Measurements from ENCODE around the gene TRERF1.

The TRERF1 gene

DNA sequence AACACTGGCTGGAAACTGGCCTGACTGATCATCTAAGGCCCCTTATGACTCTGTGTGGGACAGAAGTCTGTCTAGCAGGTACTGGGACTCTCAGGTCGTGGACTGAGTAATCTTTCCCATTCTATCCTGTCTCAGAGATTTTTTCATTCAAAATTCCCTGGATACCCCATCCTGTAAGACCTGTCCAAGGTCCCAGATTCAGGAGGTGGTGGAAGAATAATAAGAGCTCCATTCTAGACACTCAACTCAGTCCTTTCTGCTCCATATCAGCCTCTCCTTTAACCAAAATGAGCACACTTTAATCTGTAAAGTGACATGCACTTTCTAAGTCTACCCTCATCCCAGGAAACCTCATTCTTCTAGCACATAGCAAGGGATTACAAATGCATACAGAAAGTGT is 151.5 kb downstream of the TRERF1 start:
- Histone ChIP-seq H3K23ac (ENCODE audit: low read length in 2 of 2) (no peak overlapping the region), H2BK15ac (ENCODE audit: low read depth, poor library complexity, severe bottlenecking) (no peak overlapping the region), H3K27ac (ENCODE audit: low read length, poor library complexity, severe bottlenecking) (no peak overlapping the region), H2AFZ (ENCODE audit: low read depth, low read length) (no peak overlapping the region), H3K9me3 (ENCODE audit: control insufficient read depth, low read length) (no peaks in the 10 kb centered on the region), H3K14ac (ENCODE audit: low read length in 2 of 2) (no peak overlapping the region), H3K4me3 (ENCODE audit: insufficient read depth in 1 of 2, low read depth in 1 of 2, low read length in 2 of 2) (no peak overlapping the region), H3K18ac (ENCODE audit: low read depth in 1 of 2, low read length in 2 of 2) (no peak overlapping the region), H2BK12ac (ENCODE audit: low read length in 2 of 2) (no peak overlapping the region), H4K91ac (ENCODE audit: low read length) (no peak overlapping the region), H3K9ac (ENCODE audit: low read length) (no peak overlapping the region), H3K4me1 (ENCODE audit: control insufficient read depth, insufficient read depth, low read depth, low read length) (peaks cover 9% of the 10 kb centered on the region), H3K27me3 (ENCODE audit: control insufficient read depth in 1 of 2, insufficient read depth in 1 of 2, low read length in 2 of 2) (no peaks in the 10 kb centered on the region), H3K4ac (ENCODE audit: low read depth in 1 of 2, low read length in 2 of 2) (no peak overlapping the region), H3K79me1 (replicated peaks; ENCODE audit: low read length, poor library complexity, severe bottlenecking) (peaks cover 30% of the 10 kb centered on the region), H2BK120ac (ENCODE audit: low read depth, low read length) (no peak overlapping the region), H3K36me3 (ENCODE audit: control insufficient read depth in 1 of 2, insufficient read depth in 2 of 2, low read depth in 1 of 2, low read length in 2 of 2) (peaks cover 3 to 39% of the 10 kb centered on the region in 2 experiments), H2AK5ac (ENCODE audit: low read length, severe bottlenecking) (no peak overlapping the region), H4K8ac (ENCODE audit: low read length) (no peak overlapping the region), H2BK5ac (ENCODE audit: low read depth, low read length, poor library complexity, severe bottlenecking) (no peak overlapping the region), H3K4me2 (ENCODE audit: low read length, poor library complexity, severe bottlenecking) (no peak overlapping the region)
- DNase-seq: no peak
- WGBS: no CpG with 5 or more reads among the region's 1 CpG

DNA sequence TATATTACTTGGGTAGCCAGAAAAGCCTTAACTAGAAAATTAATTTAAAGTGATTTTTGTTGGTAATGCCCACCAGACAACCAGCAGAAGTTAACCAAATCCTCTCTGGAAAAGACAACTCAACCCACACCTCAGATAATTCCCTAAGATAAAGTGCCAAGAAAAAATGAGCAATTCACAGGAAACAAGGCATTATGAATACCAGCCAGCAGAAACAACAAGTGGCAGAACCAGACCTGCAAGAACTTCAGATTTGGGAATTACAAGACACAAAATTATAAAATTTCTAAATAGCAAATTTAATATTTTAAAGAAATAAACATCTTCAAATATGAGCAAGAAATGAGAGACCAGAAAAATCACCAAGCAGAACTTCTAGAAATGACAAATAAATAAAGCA is 154.1 kb downstream of the TRERF1 start:
- Histone ChIP-seq H2BK120ac (ENCODE audit: low read depth, low read length) (no peak overlapping the region), H3K27me3 (ENCODE audit: control insufficient read depth in 1 of 2, insufficient read depth in 1 of 2, low read length in 2 of 2) (no peaks in the 10 kb centered on the region), H3K18ac (ENCODE audit: low read depth in 1 of 2, low read length in 2 of 2) (no peak overlapping the region), H2BK5ac (ENCODE audit: low read depth, low read length, poor library complexity, severe bottlenecking) (no peak overlapping the region), H3K27ac (ENCODE audit: low read length, poor library complexity, severe bottlenecking) (no peak overlapping the region), H3K9me3 (ENCODE audit: control insufficient read depth, low read length) (no peaks in the 10 kb centered on the region), H4K91ac (ENCODE audit: low read length) (no peak overlapping the region), H3K4me2 (ENCODE audit: low read length, poor library complexity, severe bottlenecking) (no peak overlapping the region), H4K8ac (ENCODE audit: low read length) (no peak overlapping the region), H3K4me3 (ENCODE audit: insufficient read depth in 1 of 2, low read depth in 1 of 2, low read length in 2 of 2) (no peak overlapping the region), H3K36me3 (ENCODE audit: control insufficient read depth in 1 of 2, insufficient read depth in 2 of 2, low read depth in 1 of 2, low read length in 2 of 2) (peaks cover 3 to 44% of the 10 kb centered on the region in 2 experiments), H2BK12ac (ENCODE audit: low read length in 2 of 2) (no peak overlapping the region), H2AFZ (ENCODE audit: low read depth, low read length) (no peak overlapping the region), H3K14ac (ENCODE audit: low read length in 2 of 2) (no peak overlapping the region), H3K4ac (ENCODE audit: low read depth in 1 of 2, low read length in 2 of 2) (no peak overlapping the region), H2AK5ac (ENCODE audit: low read length, severe bottlenecking) (no peak overlapping the region), H2BK15ac (ENCODE audit: low read depth, poor library complexity, severe bottlenecking) (no peak overlapping the region), H3K4me1 (ENCODE audit: control insufficient read depth, insufficient read depth, low read depth, low read length) (peaks cover 10% of the 10 kb centered on the region), H3K9ac (ENCODE audit: low read length) (no peak overlapping the region), H3K79me1 (replicated peaks; ENCODE audit: low read length, poor library complexity, severe bottlenecking) (peaks cover 31% of the 10 kb centered on the region), H3K23ac (ENCODE audit: low read length in 2 of 2) (no peak overlapping the region)
- DNase-seq: no peak

DNA sequence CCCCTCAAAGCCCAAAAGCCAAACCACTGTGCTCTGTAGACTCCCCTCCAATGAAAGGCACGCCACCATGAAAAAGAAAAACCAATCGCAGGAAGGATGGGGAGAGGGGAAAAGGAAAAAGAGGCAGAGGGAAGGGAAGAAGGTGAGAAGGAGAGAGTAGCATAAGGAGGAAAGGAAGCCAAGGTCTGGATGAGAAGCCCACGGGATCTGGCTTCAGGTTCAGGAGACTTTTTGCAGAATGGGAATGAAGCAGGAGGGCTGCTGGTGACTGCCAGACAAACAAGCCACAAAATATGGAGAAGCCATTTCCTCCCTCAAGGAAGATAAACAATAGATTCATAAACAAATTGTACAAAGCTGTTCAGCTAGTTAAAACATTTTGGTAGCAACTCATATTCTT is 155.1 kb downstream of the TRERF1 start:
- Histone ChIP-seq H4K91ac (ENCODE audit: low read length) (no peak overlapping the region), H2BK5ac (ENCODE audit: low read depth, low read length, poor library complexity, severe bottlenecking) (no peak overlapping the region), H2BK120ac (ENCODE audit: low read depth, low read length) (no peak overlapping the region), H3K9me3 (ENCODE audit: control insufficient read depth, low read length) (no peaks in the 10 kb centered on the region), H2AFZ (ENCODE audit: low read depth, low read length) (no peak overlapping the region), H3K27me3 (ENCODE audit: control insufficient read depth in 1 of 2, insufficient read depth in 1 of 2, low read length in 2 of 2) (no peaks in the 10 kb centered on the region), H3K23ac (ENCODE audit: low read length in 2 of 2) (no peak overlapping the region), H3K4me3 (ENCODE audit: insufficient read depth in 1 of 2, low read depth in 1 of 2, low read length in 2 of 2) (no peak overlapping the region), H3K4ac (ENCODE audit: low read depth in 1 of 2, low read length in 2 of 2) (no peak overlapping the region), H4K8ac (ENCODE audit: low read length) (peak overlapping the region; percentile 8), H2BK15ac (ENCODE audit: low read depth, poor library complexity, severe bottlenecking) (no peak overlapping the region), H3K18ac (ENCODE audit: low read depth in 1 of 2, low read length in 2 of 2) (no peak overlapping the region), H3K4me1 (ENCODE audit: control insufficient read depth, insufficient read depth, low read depth, low read length) (peaks cover 10% of the 10 kb centered on the region), H3K36me3 (ENCODE audit: control insufficient read depth in 1 of 2, insufficient read depth in 2 of 2, low read depth in 1 of 2, low read length in 2 of 2) (peaks cover 3 to 44% of the 10 kb centered on the region in 2 experiments), H3K14ac (ENCODE audit: low read length in 2 of 2) (peak overlapping the region in 1 of 2 experiments; percentile 20), H3K27ac (ENCODE audit: low read length, poor library complexity, severe bottlenecking) (no peak overlapping the region), H2AK5ac (ENCODE audit: low read length, severe bottlenecking) (no peak overlapping the region), H3K79me1 (replicated peaks; ENCODE audit: low read length, poor library complexity, severe bottlenecking) (peaks cover 32% of the 10 kb centered on the region), H3K9ac (ENCODE audit: low read length) (no peak overlapping the region), H2BK12ac (ENCODE audit: low read length in 2 of 2) (no peak overlapping the region), H3K4me2 (ENCODE audit: low read length, poor library complexity, severe bottlenecking) (no peak overlapping the region)
- DNase-seq: no peak
- WGBS: 77% methylated on average over 3 of the region's 3 CpGs

DNA sequence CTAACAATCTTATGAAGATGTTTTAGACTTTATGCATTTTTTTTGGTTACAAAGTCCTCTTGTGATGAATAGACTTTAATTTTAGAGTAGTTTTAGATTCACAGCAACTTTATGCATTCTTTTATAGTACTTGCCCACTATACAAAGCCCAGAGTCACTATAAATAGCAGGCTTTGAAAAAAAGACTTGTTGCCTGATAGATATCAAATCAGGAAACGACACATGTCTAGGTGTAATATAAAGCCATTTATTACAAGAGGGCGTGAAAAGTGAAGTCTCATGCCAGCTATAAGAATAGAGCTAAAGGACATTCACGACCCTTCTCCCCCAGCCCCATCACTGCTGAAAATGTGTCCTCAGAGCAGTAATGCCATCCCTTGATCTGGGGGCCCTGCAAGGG is 156.0 kb downstream of the TRERF1 start:
- no peak for DNase-seq
- H3K14ac ChIP-seq (ENCODE audit: low read length in 2 of 2): peak overlapping the region in 1 of 2 experiments; percentile 68
- H3K4me2 ChIP-seq (ENCODE audit: low read length, poor library complexity, severe bottlenecking): no peak overlapping the region
- no peak overlapping the region for H2BK15ac ChIP-seq (ENCODE audit: low read depth, poor library complexity, severe bottlenecking)
- peaks cover 3 to 47% of the 10 kb centered on the region in 2 experiments for H3K36me3 ChIP-seq (ENCODE audit: control insufficient read depth in 1 of 2, insufficient read depth in 2 of 2, low read depth in 1 of 2, low read length in 2 of 2)
- no peaks in the 10 kb centered on the region for H3K9me3 ChIP-seq (ENCODE audit: control insufficient read depth, low read length)
- no peaks in the 10 kb centered on the region for H3K27me3 ChIP-seq (ENCODE audit: control insufficient read depth in 1 of 2, insufficient read depth in 1 of 2, low read length in 2 of 2)
- H2BK12ac ChIP-seq (ENCODE audit: low read length in 2 of 2): peak overlapping the region in 1 of 2 experiments; percentile 3
- no peak overlapping the region for H4K91ac ChIP-seq (ENCODE audit: low read length)
- no peak overlapping the region for H3K23ac ChIP-seq (ENCODE audit: low read length in 2 of 2)
- H3K27ac ChIP-seq (ENCODE audit: low read length, poor library complexity, severe bottlenecking): no peak overlapping the region
- peaks cover 8% of the 10 kb centered on the region for H3K4me1 ChIP-seq (ENCODE audit: control insufficient read depth, insufficient read depth, low read depth, low read length)
- peak overlapping the region; percentile 5 for H4K8ac ChIP-seq (ENCODE audit: low read length)
- no peak overlapping the region for H2BK120ac ChIP-seq (ENCODE audit: low read depth, low read length)
- H3K79me1 ChIP-seq (replicated peaks; ENCODE audit: low read length, poor library complexity, severe bottlenecking): peaks cover 34% of the 10 kb centered on the region
- H3K4me3 ChIP-seq (ENCODE audit: insufficient read depth in 1 of 2, low read depth in 1 of 2, low read length in 2 of 2): no peak overlapping the region
- peak overlapping the region; percentile 34 to 90 for H3K18ac ChIP-seq (ENCODE audit: low read depth in 1 of 2, low read length in 2 of 2)
- 100% methylated on average over 3 of the region's 3 CpGs for WGBS
- no peak overlapping the region for H2AK5ac ChIP-seq (ENCODE audit: low read length, severe bottlenecking)
- H2BK5ac ChIP-seq (ENCODE audit: low read depth, low read length, poor library complexity, severe bottlenecking): no peak overlapping the region
- no peak overlapping the region for H2AFZ ChIP-seq (ENCODE audit: low read depth, low read length)
- H3K4ac ChIP-seq (ENCODE audit: low read depth in 1 of 2, low read length in 2 of 2): peak overlapping the region in 1 of 2 experiments; percentile 81
- no peak overlapping the region for H3K9ac ChIP-seq (ENCODE audit: low read length)

All from mesenchymal stem cell (in vitro differentiated cells and primary cell).